ENCODE results near the gene TBXAS1.
"Not testable (repeated sequence)": the region's sequence is repeated elsewhere in the genome, so short reads cannot be mapped to it uniquely, and the experiment has no call there.

DNA sequence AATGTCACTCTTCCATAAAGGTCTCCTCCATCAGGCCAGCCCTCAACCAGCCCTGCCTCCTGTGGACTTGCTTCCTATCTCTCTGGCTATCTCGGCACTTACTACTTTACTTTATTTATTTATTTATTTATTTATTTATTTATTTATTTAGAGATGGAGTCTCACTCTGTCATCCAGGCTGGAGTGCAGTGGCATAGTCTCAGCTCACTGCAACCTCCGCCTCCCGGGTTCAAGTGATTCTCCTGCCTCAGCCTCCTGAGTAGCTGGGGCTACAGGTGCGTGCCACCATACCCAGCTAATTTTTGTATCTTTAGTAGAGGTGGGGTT lies 14.1 kb downstream of the TBXAS1 start:
- not testable (repeated sequence) for TF ChIP-seq CTCF (IDR thresholded peaks at IDR 0.05; ENCODE audit: poor library complexity, severe bottlenecking); EP300 (conservative IDR thresholded peaks at IDR 0.05; ENCODE audit: poor library complexity, severe bottlenecking)
- TF ChIP-seq, protein P1, sequence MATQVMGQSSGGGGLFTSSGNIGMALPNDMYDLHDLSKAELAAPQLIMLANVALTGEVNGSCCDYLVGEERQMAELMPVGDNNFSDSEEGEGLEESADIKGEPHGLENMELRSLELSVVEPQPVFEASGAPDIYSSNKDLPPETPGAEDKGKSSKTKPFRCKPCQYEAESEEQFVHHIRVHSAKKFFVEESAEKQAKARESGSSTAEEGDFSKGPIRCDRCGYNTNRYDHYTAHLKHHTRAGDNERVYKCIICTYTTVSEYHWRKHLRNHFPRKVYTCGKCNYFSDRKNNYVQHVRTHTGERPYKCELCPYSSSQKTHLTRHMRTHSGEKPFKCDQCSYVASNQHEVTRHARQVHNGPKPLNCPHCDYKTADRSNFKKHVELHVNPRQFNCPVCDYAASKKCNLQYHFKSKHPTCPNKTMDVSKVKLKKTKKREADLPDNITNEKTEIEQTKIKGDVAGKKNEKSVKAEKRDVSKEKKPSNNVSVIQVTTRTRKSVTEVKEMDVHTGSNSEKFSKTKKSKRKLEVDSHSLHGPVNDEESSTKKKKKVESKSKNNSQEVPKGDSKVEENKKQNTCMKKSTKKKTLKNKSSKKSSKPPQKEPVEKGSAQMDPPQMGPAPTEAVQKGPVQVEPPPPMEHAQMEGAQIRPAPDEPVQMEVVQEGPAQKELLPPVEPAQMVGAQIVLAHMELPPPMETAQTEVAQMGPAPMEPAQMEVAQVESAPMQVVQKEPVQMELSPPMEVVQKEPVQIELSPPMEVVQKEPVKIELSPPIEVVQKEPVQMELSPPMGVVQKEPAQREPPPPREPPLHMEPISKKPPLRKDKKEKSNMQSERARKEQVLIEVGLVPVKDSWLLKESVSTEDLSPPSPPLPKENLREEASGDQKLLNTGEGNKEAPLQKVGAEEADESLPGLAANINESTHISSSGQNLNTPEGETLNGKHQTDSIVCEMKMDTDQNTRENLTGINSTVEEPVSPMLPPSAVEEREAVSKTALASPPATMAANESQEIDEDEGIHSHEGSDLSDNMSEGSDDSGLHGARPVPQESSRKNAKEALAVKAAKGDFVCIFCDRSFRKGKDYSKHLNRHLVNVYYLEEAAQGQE (IDR thresholded peaks at IDR 0.05; ENCODE audit: borderline replicate concordance), result not testable (repeated sequence)

Measured in neural cell (in vitro differentiated cells).